ENCODE results near the gene CSF2.

DNA sequence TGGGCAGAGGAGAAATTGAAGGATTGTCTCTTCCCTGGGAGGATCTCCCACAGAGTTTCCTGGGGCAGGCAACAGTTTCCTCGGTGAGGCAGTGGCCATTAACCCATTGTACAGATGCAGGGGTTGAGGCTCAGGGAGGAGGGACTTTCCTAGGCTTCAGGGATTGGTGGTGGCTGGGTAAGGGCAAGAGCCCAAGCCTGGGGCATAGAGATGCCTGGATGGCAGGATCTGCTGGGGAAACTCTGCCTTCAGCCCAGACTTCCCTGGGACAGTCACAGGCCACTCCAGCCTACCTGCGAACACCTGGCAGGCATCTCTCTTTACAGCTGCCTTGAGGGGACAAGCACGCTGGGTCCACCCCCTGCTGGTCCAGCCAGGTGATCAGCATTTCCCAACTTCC, 3.6 kb upstream of the CSF2 start:
- TF ChIP-seq, protein P1, sequence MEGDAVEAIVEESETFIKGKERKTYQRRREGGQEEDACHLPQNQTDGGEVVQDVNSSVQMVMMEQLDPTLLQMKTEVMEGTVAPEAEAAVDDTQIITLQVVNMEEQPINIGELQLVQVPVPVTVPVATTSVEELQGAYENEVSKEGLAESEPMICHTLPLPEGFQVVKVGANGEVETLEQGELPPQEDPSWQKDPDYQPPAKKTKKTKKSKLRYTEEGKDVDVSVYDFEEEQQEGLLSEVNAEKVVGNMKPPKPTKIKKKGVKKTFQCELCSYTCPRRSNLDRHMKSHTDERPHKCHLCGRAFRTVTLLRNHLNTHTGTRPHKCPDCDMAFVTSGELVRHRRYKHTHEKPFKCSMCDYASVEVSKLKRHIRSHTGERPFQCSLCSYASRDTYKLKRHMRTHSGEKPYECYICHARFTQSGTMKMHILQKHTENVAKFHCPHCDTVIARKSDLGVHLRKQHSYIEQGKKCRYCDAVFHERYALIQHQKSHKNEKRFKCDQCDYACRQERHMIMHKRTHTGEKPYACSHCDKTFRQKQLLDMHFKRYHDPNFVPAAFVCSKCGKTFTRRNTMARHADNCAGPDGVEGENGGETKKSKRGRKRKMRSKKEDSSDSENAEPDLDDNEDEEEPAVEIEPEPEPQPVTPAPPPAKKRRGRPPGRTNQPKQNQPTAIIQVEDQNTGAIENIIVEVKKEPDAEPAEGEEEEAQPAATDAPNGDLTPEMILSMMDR (IDR thresholded peaks at IDR 0.05), result no peak
- TF ChIP-seq EZH2 (IDR thresholded peaks at IDR 0.05; ENCODE audit: borderline replicate concordance, insufficient read depth, low read depth, low read length, poor library complexity, severe bottlenecking), result no peak

Measured in B cell (primary cell).